RKO (cell line): ENCODE results near the gene CELSR2.

Experiments used
- DNase-seq: peaks from one replicate; pipeline ENCODE4 v3.0.0-alpha.2; 2016; ENCODE audit warnings: low spot score

The CELSR2 gene

GRCh38 chr1:109306832-109307273 is 57.5 kb downstream of the CELSR2 start, which contains the start of gene MYBPHL:
TSS of gene MYBPHL (minus strand) at chr1:109307011. CDS start at chr1:109306991, 20 bp downstream.
- DNase-seq, result no peak

GRCh38 chr1:109307274-109308021 is 58.1 kb downstream of the CELSR2 start:
- no peak for DNase-seq

DNA sequence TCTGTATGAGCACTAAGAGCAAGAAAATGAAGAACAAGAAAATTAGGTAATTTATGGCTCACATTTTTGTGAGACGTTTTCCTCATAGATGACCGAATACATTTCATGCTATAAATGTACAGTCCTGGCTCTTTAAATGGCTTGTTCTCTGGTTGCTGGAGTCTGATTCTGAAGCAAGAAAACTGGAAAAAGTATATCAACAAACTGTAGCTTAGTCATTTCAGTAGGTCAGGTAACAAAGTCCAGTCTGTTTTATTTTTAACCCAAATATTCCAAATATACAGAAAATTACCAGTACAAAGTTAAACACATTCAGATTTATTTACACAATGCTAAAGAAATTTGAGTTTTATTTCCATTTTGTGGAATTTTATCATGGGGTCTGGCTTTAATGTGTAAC is 60.0 kb downstream of the CELSR2 start:
- DNase-seq, result no peak

GRCh38 chr1:109312246-109312645 is 62.9 kb downstream of the CELSR2 start:
- no peak for DNase-seq

DNA sequence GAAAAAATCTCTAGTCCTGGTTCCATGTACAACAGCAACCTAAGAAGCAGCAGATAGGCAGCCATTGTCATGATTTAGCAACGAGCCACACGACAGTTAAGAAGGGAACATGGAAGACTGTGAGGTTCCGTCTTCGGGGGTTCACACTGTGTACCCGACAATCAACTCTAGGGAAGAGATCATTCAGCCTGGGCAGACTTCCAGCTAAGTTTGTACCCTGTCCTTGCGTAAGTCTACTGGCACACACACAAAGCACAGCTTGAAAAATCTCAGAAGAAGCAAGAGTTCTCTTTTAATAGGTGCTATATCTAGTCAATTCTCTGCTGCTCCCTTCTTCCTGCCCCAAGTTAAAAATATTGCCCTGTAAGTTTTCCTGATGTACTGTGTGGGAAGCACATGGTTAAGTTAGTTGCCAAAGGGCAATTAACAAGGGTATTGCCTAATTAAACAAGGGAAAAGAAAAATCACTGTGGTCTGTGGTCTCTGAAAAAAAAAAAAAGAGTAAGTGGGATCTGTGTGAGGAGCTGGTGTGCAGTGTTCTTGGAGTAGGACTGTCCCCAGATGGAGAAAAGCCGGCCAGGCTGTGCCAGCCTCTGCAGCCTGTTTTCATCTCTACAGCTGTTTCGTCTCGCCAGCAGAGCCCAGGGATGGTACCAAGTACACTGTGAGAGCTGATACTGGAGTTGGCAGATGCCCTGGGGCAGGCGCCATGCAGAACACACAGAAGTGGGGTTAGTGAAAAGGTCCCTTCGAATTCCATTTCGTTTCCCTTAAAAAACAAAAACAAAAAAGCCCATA is 63.8 kb downstream of the CELSR2 start:
- no peak for DNase-seq

GRCh38 chr1:109314795-109315194 is 65.5 kb downstream of the CELSR2 start:
- no peak for DNase-seq

- DNase-seq, result no peak
These were observed 65.9 kb downstream of the CELSR2 start for GRCh38 chr1:109315288-109315687.

- no peak for DNase-seq
These were observed 67.2 kb downstream of the CELSR2 start for GRCh38 chr1:109316506-109316905.

- no peak for DNase-seq
These were observed 69.8 kb downstream of the CELSR2 start for GRCh38 chr1:109319114-109319513.

DNA sequence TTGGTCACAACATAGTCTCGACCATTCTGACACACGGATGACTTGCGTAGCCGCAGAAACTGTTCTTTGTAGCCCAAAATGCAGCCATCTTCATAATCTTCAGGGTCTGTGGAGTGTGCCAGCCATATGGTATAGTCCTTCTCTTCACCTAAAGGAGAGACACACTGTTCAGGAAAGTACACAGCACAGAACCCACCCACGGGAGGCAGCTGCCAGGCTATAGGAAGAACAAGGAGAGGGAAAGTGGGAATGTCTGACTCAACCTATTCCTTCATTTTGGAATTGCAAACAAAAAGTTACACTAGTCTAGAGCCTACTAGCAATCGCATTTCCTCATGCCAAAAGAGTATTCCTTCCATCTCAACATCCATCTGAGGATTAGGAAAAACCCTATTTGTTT is 73.6 kb downstream of the CELSR2 start:
- DNase-seq, result no peak
